ENCODE measurements around the gene RSF1.
"Not testable (repeated sequence)": the region's sequence is repeated elsewhere in the genome, so short reads cannot be mapped to it uniquely, and the experiment has no call there.

Gene RSF1

GRCh38 chr11:77647654-77648305 is 172.7 kb downstream of the RSF1 start:
- TF ChIP-seq CTCF (conservative IDR thresholded peaks at IDR 0.05; ENCODE audit: low read length) = no peak
- H3K4me3 ChIP-seq (ENCODE audit: low read length) = no peak overlapping the region
- DNase-seq (ENCODE audit: low read depth) = peak; percentile 35

- no peak overlapping the region for H3K4me3 ChIP-seq (ENCODE audit: low read length)
- DNase-seq (ENCODE audit: low read depth) = no peak
- no peak for TF ChIP-seq CTCF (conservative IDR thresholded peaks at IDR 0.05; ENCODE audit: low read length)
These were observed 175.6 kb downstream of the RSF1 start for GRCh38 chr11:77644887-77645286.

- no peak overlapping the region for H3K4me3 ChIP-seq (ENCODE audit: low read length)
- no peak for TF ChIP-seq CTCF (conservative IDR thresholded peaks at IDR 0.05; ENCODE audit: low read length)
- DNase-seq (ENCODE audit: low read depth) = no peak
These were observed 178.3 kb downstream of the RSF1 start for GRCh38 chr11:77642228-77642627.

- H3K4me3 ChIP-seq (ENCODE audit: low read length) = peak within 1 kb of the TSS; percentile 94
- DNase-seq (ENCODE audit: low read depth) = peak; percentile 86
- TF ChIP-seq CTCF (conservative IDR thresholded peaks at IDR 0.05; ENCODE audit: low read length) = no peak; the same call in 1 of the 2 replicates
These were observed 183.0 kb downstream of the RSF1 start, which contains the start of gene CLNS1A for GRCh38 chr11:77637345-77638165. CLNS1A (minus strand) TSS chr11:77637794; CDS start chr11:77637714, 80 bp downstream.

GRCh38 chr11:77636731-77637344 is 183.7 kb downstream of the RSF1 start:
- H3K4me3 ChIP-seq (ENCODE audit: low read length) = peak overlapping the region; percentile 94
- no peak for DNase-seq (ENCODE audit: low read depth)
- TF ChIP-seq CTCF (conservative IDR thresholded peaks at IDR 0.05; ENCODE audit: low read length) = no peak

- H3K4me3 ChIP-seq (ENCODE audit: low read length) = not testable (repeated sequence)
- peak; percentile 46 for DNase-seq (ENCODE audit: low read depth)
These were observed 186.6 kb downstream of the RSF1 start for GRCh38 chr11:77633926-77634325.

GRCh38 chr11:77630157-77630710 is 190.3 kb downstream of the RSF1 start:
- DNase-seq (ENCODE audit: low read depth) = no peak
- no peak overlapping the region for H3K4me3 ChIP-seq (ENCODE audit: low read length)
- no peak for TF ChIP-seq CTCF (conservative IDR thresholded peaks at IDR 0.05; ENCODE audit: low read length)
